A673 (cell line): ENCODE data around the gene FTCDNL1. TPM values are rescaled to one million over a fixed set of nuclear protein-coding genes. Genes with fewer than 3 reads are reported as not detected.

ENCODE experiments used
- BruUV-seq: library from RNA; stranded (reverse); fragments of 400-500 nt; replicated peaks from 2 replicates; lab custom pipeline; 2021; lab: Mats Ljungman, UMichigan
- CTCF ChIA-PET: fragments of 300-600 bp; sonication (Branson Sonifier 250); formaldehyde crosslinking; loops from one replicate; lab custom pipeline; 2022; ENCODE audit warnings: antibody characterized with exemption; lab: Charles Lee
- POLR2A ChIA-PET: fragments of 300-600 bp; sonication (Branson Sonifier 250); formaldehyde crosslinking; loops from one replicate; lab custom pipeline; 2022; ENCODE audit warnings: antibody characterized with exemption; ENCODE audit not compliant: low non-redundant PET; lab: Charles Lee
- DNase-seq: peaks from one replicate; pipeline ENCODE4 v3.0.0-alpha.2; 2015; ENCODE audit warnings: low spot score
- H3K27ac ChIP-seq: fragments of 200-600 bp; sonication (generic); 2 replicates; pipeline ENCODE4 v1.5.1; 2016; ENCODE audit warnings: mixed run types, low read depth, mild to moderate bottlenecking, mixed read lengths, antibody characterized with exemption, low read length; ENCODE audit not compliant: poor library complexity, severe bottlenecking
- H3K27me3 ChIP-seq: fragments of 200-600 bp; sonication (generic); replicated peaks from 2 replicates; pipeline ENCODE4 v1.6.1; 2017; ENCODE audit warnings: mixed run types, low read depth, mild to moderate bottlenecking, mixed read lengths, antibody characterized with exemption, low read length; ENCODE audit not compliant: insufficient read depth, poor library complexity
- H3K36me3 ChIP-seq: fragments of 200-600 bp; sonication (generic); 2 replicates; pipeline ENCODE4 v1.6.1; 2016; ENCODE audit warnings: mixed run types, mild to moderate bottlenecking, mixed read lengths, antibody characterized with exemption, low read length; ENCODE audit not compliant: insufficient read depth, poor library complexity, severe bottlenecking
- H3K4me1 ChIP-seq: fragments of 200-600 bp; sonication (generic); 2 replicates; pipeline ENCODE4 v1.6.1; 2017; ENCODE audit warnings: mixed run types, mild to moderate bottlenecking, mixed read lengths, antibody characterized with exemption, low read length; ENCODE audit not compliant: insufficient read depth, poor library complexity, severe bottlenecking
- H3K4me3 ChIP-seq: fragments of 200-600 bp; sonication (generic); 2 replicates; pipeline ENCODE4 v1.5.1; 2016; ENCODE audit warnings: low read depth, mixed run types, mild to moderate bottlenecking, mixed read lengths, low read length; ENCODE audit not compliant: poor library complexity, severe bottlenecking
- H3K9me3 ChIP-seq: fragments of 200-600 bp; sonication (generic); 2 replicates; pipeline ENCODE4 v1.6.1; 2016; ENCODE audit warnings: mixed run types, low read depth, mild to moderate bottlenecking, mixed read lengths, antibody characterized with exemption, low read length; ENCODE audit not compliant: poor library complexity, severe bottlenecking
- CTCF ChIP-seq: fragments of 300-800, 200-600 bp; sonication (generic); conservative IDR thresholded peaks from 2 replicates; pipeline ENCODE4 v1.5.1; 2017; ENCODE audit warnings: low read depth, mild to moderate bottlenecking, antibody characterized with exemption, low read length, moderate library complexity, mixed read lengths
- EZH2 ChIP-seq: fragments of 200-600 bp; sonication (generic); IDR thresholded peaks from 2 replicates; pipeline ENCODE4 v1.6.1; 2017; ENCODE audit warnings: borderline replicate concordance, low read depth, mild to moderate bottlenecking, mixed read lengths, antibody characterized with exemption, low read length; ENCODE audit not compliant: poor library complexity, severe bottlenecking
- intact Hi-C: fragments of 100-400 bp; cut with micrococcal nuclease; formaldehyde crosslinking; loops from one replicate; pipeline ENCODE4 v1.10.0; 2022; ENCODE audit not compliant: unreplicated experiment
- total RNA-seq: library from RNA; stranded (reverse); gene quantifications from 2 replicates; pipeline ENCODE4 v1.2.3, GENCODE V29; 2021

The FTCDNL1 gene
- total RNA-seq, 1 experiment from 2014 or later, result 0.88 TPM

- CTCF ChIA-PET, result no interaction called here
- POLR2A ChIA-PET, result no interaction called here
- BruUV-seq, result no TSS peak
Measured at GRCh38 chr2:199710551-199710950, 140.4 kb downstream of the FTCDNL1 start.

More at GRCh38 chr2:199710551-199710950, 140.4 kb downstream of the FTCDNL1 start:
- peaks cover 15% of the 10 kb centered on the region for H3K9me3 ChIP-seq
- no peaks in the 10 kb centered on the region for H3K36me3 ChIP-seq
- no peaks in the 10 kb centered on the region for H3K4me1 ChIP-seq
- no peak overlapping the region for H3K4me3 ChIP-seq
- intact Hi-C loops, result no loop called here
- no peaks in the 10 kb centered on the region for H3K27me3 ChIP-seq
- TF ChIP-seq CTCF (no peak), EZH2 (no peak)
- no peak overlapping the region for H3K27ac ChIP-seq
- no peak for DNase-seq

Other genes starting within 250 kb of the FTCDNL1 start
- 16.4 and 18.0 TPM in 2 replicates for gene C2orf69, start 60.1 kb upstream of the FTCDNL1 start, total RNA-seq
- 6.9 and 8.1 TPM in 2 replicates for gene TYW5, start 104.3 kb upstream of the FTCDNL1 start, total RNA-seq
- gene MAIP1, start 104.4 kb upstream of the FTCDNL1 start, total RNA-seq, result 31.0 TPM in 2 replicates